GM18909 (cell line): ENCODE results near the gene SUV39H2.
"Not testable (repeated sequence)": the region's sequence is repeated elsewhere in the genome, so short reads cannot be mapped to it uniquely, and the experiment has no call there.

ENCODE experiments used
- ATAC-seq: cut with Tn5 transposase; IDR thresholded peaks from one replicate; pipeline ENCODE4 v1.9.1; 2021; ENCODE audit warnings: mild to moderate bottlenecking; ENCODE audit not compliant: unreplicated experiment, poor library complexity

SUV39H2 gene

GRCh38 chr10:14926061-14926470, 47.4 kb downstream of the SUV39H2 start:
- no peak for ATAC-seq

- ATAC-seq, result peak; percentile 99
Measured at GRCh38 chr10:14926722-14927416, 48.2 kb downstream of the SUV39H2 start.

GRCh38 chr10:14930610-14931009, 51.9 kb downstream of the SUV39H2 start:
- no peak for ATAC-seq

DNA sequence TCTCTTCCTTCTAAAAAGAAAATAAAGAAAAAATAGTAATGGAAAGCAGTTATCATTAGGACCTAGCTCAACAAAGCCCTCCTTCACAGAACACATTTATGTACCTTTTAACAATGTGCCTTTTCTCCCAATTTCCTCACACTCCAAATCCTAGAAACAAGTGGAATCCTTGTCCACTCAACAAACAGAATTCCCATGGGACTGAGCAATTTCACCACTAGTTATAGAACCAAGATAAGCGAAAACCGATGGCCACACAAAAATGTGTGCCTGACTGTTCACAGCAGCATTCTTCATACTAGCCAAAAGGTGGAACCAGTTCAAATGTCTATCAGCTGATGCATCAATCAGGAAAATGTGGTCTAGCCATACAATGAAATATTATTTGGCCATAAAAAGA, 57.9 kb downstream of the SUV39H2 start:
- no peak for ATAC-seq

DNA sequence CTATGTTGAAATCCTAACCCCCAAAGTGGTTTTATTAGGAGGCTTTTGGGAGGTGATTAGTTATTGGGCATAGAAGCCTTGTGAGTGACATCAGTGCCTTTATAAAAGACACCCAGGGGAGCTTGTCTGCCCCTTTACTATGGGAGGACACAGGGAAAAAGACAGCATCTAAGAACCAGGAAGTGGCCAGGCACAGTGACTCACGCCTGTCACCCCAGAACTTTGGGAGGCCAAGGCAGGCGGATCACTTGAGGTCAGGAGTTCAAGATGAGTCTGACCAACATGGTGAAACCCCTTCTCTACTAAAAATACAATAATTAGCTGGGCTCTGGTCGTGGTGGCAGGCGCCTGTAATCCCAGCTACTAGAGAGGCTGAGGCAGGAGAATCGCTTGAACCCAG, 60.3 kb downstream of the SUV39H2 start:
- not testable (repeated sequence) for ATAC-seq

DNA sequence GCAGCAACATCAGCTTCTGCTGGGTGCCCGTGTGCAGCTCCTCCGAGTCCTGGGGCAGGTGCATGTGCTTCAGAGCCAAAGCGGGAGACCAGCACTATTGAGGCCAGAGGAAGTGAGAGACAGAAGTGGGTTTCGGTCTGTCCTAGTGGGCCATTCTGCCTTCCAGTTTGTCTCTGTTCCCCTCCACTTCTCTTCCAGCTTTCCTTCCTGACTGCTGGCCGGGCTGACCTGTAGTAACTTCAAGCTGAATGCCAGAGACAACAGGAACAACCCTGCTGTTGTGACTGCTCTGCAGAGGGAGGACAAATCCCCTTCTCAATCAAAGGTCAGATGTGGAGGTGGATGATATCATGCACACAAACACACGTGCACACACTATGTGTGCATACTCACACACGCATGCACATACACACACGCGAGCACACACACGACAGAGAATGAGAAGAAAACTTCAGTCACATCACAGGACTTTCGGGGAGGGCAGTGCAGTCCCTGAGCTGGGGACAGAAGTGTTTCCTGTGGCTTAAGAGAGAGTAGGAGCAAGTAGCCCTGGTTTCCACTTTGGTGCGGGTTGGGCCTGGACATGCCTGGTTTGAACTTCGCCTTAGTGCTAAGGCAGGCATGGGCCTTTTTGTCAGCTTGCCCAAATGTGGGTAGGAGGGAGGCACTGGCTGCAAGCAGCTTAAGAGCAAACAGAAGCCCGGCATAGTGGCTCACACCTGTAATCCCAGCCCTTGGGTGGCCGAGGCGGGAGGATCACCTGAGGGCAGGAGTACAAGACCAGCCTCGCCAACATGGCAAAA, 63.7 kb downstream of the SUV39H2 start:
- peak; percentile 90 for ATAC-seq

DNA sequence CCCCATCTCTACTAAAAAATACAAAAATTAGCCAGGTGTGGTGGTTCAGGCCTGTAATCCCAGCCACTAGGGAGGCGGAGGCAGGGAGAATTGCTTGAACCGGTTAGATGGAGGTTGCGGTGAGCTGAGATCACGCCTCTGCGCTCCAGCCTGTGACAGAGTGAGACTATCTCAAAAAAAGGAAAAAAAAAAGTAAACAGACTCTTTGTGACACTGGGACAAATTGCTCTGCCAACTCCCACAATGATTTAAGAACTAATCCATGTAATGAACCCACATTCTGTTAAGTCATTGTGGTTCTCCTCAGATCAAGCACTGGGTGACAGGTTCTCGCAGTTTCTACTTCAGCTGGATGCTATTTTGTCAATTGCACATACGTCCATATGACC, 64.3 kb downstream of the SUV39H2 start:
- ATAC-seq, result not testable (repeated sequence)

DNA sequence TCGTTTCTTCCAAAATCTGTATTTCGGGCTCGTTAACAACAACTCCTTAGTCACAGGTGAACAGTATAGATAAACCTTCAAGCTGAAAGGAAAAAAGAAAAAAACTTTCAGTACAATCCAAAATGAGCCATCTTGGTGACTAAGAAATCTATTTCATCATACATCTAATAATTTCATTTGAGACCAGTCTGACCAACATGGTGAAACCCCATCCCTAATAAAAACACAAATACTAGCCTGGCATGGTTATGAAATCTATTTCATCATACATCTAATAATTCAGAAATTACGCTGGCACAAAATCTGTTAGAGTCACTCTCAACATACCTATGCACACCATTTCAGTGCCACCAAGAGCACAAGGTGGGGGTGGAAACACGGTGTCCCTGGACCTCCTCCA, 66.4 kb downstream of the SUV39H2 start:
- ATAC-seq, result no peak

- ATAC-seq, result no peak
Measured at GRCh38 chr10:14947268-14947667, 68.6 kb downstream of the SUV39H2 start.

- no peak for ATAC-seq
Measured at GRCh38 chr10:14949291-14949690, 70.6 kb downstream of the SUV39H2 start.

- no peak for ATAC-seq
Measured at GRCh38 chr10:14952851-14953423, 74.3 kb downstream of the SUV39H2 start.

DNA sequence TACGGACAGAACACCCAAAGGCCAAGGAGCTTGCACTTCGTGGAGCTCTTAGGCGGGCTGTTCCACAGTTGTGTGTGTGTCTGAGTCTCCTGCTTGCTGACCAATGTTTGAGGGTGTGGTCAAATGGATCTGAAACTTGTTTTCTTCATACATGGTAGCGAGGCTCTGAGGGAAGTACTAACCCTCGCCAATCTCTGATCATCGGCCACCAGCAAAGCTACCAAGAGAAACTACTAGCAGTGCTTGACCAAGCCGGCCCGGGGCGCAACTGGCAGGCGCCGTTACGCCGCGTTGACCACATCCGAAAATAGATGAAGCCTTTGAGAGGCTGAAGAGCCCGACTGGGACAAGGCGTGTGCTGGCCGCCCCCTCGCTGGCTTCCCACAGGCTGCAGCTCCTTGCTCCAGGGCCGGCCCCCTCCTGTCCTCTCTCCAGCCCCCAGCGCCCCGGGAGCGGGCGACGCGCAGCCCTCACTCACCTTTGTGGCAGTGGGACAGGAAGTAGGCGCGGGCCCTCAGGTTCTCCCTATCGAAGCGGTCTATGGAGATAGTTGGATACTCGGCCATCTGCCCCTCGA, 74.8 kb downstream of the SUV39H2 start:
- peak; percentile 47 for ATAC-seq
